Endometrial microvascular endothelial cells (primary cell): ENCODE results near the gene AKT2. TPM values are rescaled to one million over a fixed set of nuclear protein-coding genes. Genes with fewer than 3 reads are reported as not detected.

Experiments
- in situ Hi-C: cut with HindIII; loops from 2 replicates; pipeline ENCODE4 v1.10.0; 2017; ENCODE audit warnings: low sequenced_read_pairs, low pct_unique_long_range_greater_than_20kb; ENCODE audit errors: inconsistent ontology term
- total RNA-seq: library from RNA; depleted of rRNA; stranded (reverse); fragments of >200 nt; gene quantifications from one replicate; pipeline ENCODE4 v1.2.3, GENCODE V29; 2015; ENCODE audit errors: inconsistent ontology term

AKT2 gene
- total RNA-seq, 1 donor from 2014 or later: 26.2 TPM

- in situ Hi-C loops: no loop called here
Measured at GRCh38 chr19:40303765-40304164, 18.6 kb upstream of the AKT2 start.

- in situ Hi-C loops: no loop called here
Measured at GRCh38 chr19:40302224-40303011, 17.3 kb upstream of the AKT2 start.

- in situ Hi-C loops: no loop called here
Measured at GRCh38 chr19:40300668-40301067, 15.5 kb upstream of the AKT2 start.

- in situ Hi-C loops: no loop called here
Measured at GRCh38 chr19:40298026-40298425, 12.9 kb upstream of the AKT2 start.

GRCh38 chr19:40294560-40294959 is 9.4 kb upstream of the AKT2 start:
- in situ Hi-C loops: no loop called here

DNA sequence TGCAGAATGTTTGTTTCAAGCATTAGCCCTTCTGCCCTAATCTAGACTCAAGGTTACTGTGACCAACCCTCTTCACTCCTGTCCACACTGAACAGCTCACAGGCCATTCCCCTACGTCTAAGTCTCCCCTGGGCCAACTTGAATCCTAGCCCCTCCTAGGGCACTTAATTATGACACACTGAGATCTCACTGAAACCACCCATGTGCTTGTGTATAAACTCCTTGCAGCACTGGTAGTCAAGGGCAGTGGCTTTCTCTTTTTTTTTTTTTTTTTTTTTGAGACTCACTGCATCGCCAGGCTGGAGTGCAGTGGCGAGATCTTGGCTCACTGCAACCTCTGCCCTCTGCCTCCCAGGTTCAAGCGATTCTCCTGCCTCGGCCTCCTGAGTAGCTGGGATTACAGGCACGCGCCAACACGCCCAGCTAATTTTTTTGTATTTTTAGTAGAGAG is 1.9 kb upstream of the AKT2 start:
- in situ Hi-C loops: no loop called here

DNA sequence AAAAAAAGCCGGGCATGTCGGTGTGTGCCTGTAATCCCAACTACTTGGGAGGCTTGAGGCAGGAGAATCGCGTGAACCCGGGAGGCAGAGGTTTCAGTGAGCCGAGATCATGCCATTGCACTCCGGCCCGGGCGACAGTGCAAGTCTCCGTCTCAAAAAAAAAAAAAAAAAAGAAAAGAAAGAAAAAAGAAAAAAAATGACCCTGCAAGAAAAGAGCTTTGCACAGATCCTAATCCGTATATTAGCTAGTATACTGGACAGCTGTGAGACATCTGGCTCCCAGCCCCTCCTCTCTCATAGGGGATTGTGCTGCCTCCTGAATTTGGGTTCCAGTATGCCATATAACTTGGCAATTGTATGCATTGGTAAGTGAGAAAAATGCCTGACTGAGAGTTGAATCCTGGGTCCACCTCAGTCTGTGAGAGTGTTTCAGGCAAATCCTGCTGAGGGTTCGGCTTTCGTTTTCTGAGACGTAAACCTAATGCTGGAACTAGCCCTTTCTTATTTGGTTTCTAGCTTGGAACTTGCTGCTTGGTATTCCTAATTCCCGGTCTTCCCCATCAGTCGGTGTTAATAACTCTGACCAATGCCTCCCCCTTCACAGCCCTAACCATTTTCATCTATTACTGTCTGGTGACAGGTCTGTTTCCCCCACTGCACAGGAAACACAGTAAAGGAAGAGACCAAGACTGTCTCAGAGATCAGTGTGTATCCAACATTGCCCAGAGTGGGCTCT is 1.3 kb upstream of the AKT2 start:
- in situ Hi-C loops: no loop called here

GRCh38 chr19:40285353-40286234 is 449 bp upstream of the AKT2 start:
- in situ Hi-C loops: no loop called here

DNA sequence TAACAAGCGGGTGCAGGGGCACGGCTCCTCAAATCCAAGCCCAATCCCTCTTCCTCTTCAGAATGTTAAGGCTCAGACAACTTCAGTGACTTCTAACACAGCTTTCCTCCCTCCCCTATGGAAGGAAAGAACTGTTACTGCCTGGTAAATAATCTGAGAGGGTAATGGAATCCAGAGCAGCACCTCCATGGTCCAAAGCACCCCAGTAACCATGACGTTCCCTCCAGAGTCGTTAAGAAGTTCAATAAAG is 969 bp downstream of the AKT2 start:
- in situ Hi-C loops: no loop called here

GRCh38 chr19:40283414-40284250 is 1.5 kb downstream of the AKT2 start:
- in situ Hi-C loops: no loop called here

GRCh38 chr19:40282920-40283319 is 2.2 kb downstream of the AKT2 start:
- in situ Hi-C loops: no loop called here

- in situ Hi-C loops: no loop called here
Measured at GRCh38 chr19:40282209-40282580, 3.0 kb downstream of the AKT2 start.

DNA sequence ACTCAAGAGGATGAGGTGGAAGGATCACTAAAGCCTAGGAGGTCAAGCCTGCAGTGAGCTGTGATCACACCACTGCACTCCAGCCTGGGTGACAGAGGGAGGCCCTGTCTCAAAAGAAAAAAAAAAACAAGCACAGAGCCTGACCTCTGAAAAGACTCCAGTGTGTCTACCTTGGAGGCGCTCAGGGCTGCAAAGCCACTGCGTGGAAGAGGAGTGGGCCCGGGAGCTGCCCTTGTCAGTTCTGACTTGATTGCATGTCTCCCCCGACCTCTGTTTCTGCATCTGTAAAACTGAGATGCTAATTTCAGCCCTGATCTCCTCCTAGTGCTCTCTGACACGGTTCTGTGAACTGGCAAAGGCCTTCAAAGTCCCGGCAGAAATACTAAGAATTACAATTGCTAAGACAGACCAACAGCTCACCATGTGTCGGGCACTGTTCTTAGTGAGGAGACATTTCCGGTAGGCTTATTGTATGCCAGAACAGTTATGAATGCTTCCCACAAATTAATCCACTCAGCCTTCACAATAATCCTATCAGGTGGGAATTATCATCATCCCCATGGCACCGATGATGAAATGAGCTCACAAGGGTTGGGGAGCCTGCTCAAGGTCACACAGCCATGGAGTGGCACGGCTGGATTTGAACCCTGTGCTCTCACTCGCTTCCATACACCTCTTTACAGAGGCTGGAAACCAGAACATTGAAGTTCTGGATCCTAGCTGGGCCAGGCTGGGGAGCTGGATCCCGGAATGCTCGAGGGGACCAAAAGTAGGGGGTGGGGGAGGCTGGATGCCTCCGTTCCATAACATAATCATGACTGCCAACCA is 3.5 kb downstream of the AKT2 start:
- in situ Hi-C loops: no loop called here

DNA sequence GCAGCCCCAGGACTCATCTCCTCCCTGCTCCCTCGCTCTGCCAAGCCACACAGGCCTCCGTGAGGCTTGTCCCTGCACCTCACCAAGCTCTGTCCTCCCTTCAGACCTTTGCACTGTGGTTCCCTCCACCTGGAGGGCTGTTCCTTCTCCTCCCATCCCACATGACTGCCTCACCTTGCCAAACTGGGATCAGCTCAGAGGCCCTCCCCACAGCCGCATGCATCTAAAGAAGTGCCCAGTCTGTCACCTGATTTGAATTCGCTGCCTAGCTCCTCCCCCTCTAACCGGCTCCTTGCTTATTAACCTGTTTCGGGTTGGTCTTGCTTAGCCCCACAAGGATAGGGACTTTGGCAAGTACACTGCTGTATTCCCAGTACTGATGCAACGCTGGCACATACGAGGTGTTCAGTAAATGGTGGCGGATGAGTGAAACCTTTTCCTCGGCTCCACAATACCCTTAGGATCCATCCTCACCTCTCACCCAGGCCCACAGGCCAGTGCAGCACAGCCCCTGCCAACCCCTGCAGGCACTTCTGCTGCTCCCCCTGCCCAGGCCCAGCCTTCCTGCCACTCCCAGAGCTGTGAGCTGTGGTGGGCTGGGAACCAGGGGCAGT is 4.4 kb downstream of the AKT2 start:
- in situ Hi-C loops: no loop called here

DNA sequence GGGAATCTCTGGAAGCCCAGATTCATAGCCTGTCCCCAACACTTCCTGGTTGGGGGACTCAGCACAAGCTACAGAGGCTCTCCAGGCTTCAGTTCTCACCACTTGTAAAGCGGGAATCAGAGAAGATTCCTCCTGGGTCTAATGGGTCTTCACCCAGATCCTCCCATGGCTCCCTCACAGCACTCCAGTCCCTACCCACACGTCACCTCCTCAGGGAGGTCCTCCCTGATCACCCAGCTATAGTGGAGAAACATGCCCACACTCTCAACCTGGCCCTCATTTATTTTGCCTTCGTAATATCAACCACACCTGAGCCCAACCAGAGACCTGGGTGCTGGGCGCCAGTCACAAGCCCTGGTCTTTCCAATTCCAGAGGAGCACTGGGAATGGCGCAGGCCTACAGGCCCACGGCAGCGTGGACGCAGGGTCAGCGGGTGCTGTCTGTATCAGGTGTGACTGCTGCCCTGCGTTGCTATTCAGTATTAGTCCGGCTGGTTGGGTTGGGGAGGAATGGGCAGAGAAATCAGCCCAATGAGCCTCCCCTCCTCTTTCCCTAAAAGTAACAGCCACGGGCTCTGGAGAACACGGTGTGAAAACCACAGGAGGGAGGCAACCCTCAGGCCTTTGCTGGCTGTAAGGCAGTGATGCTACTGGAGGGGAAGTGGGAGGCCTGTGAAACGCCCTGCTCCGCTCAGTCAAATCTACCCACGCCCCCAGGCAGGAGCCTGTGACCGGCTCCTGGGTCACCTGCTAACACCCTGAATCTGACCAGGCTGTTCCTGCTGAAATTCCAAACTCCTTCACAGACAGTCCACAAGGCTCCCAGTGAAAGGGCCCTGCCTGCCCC is 5.2 kb downstream of the AKT2 start:
- in situ Hi-C loops: no loop called here

DNA sequence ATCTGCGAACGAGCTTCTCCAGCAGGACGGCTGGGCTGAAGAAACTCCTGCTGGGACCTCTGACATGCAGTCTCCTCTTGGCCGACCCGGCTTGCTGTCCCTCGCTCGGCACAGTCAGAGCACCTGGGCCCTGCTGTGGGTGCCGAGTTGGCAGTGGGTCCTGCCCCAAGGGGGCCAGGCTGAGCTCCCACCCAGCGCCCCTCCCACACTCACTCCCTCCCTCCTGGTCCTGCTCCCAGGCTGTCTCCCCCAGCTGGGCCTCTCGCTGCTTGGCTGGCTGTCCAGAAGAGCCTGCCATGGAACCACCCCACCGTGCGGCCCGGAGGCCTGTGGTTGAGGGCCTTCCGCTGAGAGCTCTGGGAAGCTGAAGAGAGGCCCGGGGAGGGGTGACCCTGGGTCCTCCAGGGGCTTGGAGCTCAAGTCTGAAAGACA is 6.0 kb downstream of the AKT2 start:
- in situ Hi-C loops: no loop called here
